GM18505 (cell line): ENCODE results near the gene CHMP6.
"Not testable (repeated sequence)": the region's sequence is repeated elsewhere in the genome, so short reads cannot be mapped to it uniquely, and the experiment has no call there.

Source experiments
- ATAC-seq: cut with Tn5 transposase; IDR thresholded peaks from one replicate; pipeline ENCODE4 v1.9.1; 2021; ENCODE audit not compliant: unreplicated experiment
- POLR2A ChIP-seq: IDR thresholded peaks from 4 replicates; pipeline ENCODE4 v1.6.1; 2011; ENCODE audit warnings: borderline replicate concordance; ENCODE audit not compliant: insufficient read depth, insufficient read length; ENCODE audit errors: extremely low read depth

CHMP6 gene

DNA sequence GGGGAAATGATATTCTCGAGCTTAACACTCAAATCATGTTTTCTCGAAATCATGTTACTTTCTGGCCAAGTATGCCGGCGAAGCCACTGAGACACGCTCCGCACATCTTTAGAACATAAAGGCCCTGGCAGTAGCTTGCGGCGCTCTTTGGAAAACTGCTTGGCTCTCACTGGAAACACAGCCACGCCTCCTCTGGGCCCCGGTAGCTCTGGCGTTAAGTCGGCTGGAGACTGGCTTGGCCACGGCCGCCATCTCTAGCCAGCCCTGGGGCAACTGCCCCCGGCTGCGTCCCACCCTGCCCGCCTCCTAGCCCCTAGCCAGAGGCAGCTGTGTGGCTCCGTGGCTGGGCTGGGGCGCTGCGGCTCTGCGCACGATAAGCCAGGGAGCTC, 34.1 kb downstream of the CHMP6 start:
- TF ChIP-seq POLR2A = no peak
- ATAC-seq = no peak

DNA sequence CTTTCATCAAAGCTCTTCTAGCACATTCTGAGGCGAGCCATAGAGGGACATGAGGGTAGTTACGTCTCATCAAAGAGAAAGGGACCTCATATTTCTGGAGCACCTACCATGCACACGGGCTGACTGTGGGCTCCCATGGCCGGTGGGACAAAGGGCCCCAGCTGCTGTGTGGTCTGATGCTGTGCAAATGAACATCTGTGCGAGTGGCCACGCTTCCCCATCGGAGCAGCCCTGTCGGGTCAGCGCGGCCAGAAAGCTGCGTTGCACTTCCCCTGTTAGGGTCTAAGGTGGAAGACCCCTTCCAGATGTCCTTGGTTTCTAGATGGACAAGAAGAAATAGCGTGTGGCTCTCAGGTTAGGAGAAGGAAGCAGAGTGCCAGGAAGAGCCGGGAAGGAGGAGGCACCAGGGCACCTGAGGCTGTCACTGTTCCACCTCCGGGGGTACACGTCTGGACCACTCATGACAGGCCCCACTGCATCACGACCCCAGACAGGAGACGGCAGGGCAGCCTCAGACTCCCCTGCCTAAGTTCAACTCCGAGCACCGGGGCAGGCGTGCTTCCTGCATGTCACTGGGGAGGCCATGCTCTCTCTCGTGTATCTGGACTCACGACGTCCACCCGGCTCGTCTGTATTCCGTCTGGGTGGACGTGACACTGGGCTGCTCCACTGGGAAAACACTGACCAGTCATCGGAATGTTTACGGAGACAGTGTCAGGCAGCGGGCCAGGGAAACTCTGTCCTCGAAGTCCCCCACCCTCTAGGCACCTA, 34.8 kb downstream of the CHMP6 start:
- TF ChIP-seq POLR2A = no peak
- ATAC-seq = no peak

DNA sequence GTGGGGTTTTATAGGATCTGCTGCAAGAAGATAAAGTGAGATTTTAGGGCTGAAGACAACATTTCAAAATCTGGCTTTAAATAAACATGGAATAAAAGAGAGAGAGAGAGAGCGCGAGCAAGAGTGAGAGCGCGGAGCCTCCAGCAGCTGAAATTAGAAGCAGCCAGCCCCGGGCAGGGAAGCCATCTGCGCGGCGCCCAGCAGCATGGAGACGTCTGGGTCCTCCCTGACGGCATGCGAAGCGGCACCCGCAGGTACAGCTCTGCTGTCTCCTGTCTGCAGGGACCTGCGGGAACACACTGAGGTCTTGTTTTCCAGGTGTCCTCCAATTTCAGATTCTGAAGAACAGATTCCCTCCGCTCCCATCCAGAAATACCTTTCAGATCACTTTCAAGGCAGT, 35.4 kb downstream of the CHMP6 start:
- no peak for ATAC-seq
- TF ChIP-seq POLR2A = no peak

DNA sequence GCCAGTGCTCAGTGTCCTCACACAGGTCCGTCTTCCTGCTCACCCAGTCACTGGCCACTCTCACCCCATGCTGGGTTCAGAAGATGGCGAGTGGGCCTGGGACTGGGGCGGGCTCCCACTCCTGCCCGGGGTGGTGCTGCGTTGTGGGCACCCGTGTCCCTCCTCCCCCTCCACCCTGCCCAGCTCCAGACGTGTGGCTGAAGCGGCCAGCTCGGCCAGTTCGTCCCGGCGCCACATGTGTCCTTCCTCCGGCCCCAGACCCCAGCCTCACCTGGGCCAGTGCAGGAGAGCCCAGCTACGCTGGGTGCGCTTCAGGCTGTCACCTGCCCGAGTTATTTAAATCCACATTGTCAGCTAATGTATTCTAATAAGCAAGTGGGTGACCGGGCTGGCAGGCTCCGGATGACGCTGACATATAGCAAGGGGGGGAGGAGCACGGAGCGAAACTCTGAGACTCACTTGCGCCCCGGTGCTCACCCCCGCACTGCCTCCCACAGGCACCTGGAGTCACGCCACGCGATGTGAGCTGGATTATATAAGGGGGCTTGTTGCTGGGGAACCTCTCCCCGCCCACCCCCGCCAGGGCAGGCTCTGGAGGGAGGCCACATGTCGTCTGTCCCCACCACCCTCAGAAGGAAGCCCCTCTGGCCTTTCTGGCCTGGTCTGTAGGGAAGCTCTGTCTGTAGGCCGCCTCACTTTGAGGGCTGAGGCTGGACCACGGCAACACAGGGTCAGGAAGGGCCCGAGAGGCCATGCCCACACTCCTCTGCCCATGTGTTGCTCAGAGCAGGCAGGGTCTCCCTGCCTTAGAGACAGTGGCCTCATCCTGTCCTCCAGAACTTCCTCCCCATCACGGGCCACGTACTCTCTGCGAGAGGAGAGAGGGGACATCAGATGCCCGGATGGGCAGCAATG, 36.2 kb downstream of the CHMP6 start:
- ATAC-seq = no peak
- TF ChIP-seq POLR2A = no peak

DNA sequence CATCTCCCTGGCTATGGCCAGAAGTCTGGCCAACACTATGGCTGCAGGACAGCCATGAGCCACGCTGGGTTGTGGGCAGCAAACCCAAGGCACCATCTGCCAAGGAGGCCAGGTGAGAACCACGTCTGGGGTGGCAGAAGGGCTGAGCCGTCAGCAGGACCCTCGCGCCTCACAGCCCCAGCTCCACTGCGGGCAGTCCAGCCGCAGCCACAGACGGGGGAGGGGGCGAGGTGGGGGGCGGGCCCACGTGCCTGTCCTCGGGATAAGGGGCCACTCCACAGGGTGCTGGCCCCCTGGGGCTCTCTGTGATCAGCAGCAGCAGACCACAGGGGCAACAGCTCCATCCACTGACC, 36.8 kb downstream of the CHMP6 start:
- no peak for TF ChIP-seq POLR2A
- no peak for ATAC-seq

DNA sequence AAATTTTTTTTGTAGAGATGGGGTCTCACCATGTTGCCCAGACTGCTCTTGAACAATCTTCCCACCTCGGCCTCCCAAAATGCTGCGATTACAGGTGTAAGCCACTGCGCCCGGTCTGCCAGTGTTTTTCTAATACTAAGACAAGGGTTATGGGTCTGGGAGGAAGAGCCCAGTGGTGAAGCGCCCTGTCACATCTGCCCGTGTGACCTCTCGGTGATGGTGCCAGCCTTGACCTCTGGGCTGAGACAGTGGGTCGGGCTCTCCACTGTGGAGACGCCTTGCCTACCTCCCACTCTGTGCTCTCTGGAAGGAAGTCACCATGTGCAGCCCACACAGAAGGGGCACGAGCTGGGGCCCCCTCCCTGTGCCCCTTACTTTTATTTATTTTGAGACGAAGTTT, 38.2 kb downstream of the CHMP6 start:
- no peak for TF ChIP-seq POLR2A
- ATAC-seq = no peak

DNA sequence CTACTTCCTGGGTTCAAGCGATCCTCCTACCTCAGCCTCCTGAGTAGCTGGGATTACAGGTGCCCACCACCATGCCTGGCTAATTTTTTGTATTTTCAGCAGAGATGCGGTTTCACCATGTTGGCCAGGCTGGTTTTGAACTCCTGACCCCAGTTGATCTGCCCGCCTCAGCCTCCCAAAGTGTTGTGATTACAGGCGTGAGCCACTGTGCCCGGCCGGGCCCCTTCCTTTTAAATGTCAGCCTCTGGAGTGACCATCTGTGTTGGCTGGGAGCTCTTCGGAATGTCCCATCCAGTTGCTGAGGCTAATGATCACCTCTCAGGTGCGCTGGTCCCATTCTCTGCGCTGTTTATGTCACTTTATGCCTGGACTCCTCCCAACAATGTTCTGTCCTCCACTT, 38.7 kb downstream of the CHMP6 start:
- not testable (repeated sequence) for ATAC-seq

DNA sequence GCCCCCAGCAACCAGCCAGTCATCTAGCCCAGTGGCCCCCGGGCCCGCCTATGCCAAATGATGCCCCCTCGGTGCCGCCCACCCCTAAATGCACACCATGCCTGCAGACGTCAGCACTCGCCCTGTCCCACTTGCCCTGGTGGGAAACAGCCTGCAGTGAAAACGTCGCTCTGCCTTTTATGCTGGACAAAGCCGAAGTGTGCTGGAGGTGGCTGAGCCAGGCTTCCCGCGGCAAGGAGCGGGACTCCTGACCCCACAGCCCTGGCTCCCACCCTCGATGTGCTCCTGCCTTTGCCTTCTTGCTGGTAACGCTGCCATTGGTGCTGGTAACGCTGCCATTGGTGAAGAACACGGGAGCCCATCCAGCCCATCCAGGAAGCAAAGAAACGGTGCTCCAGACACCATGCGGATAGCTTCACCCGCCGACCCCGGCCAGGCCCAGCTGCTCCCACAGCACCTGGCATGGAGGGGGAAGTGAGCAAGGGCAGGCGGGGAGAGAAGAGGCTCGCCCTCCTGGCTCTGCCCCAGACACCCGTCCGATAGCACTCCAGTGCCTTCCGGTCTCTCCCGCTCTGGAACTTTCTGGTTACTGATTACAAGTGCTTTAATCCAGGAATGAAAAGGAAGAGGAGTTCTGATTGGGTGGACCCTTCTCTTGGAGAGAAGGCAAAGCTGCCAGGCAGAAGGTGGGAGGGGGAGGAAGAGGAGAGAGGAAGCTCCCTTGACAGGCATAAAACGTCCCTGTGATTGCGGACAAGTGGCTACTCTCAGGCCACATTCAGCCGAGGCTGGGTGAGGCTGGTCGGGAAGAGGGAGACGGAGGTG, 39.3 kb downstream of the CHMP6 start:
- no peak for TF ChIP-seq POLR2A
- no peak for ATAC-seq

DNA sequence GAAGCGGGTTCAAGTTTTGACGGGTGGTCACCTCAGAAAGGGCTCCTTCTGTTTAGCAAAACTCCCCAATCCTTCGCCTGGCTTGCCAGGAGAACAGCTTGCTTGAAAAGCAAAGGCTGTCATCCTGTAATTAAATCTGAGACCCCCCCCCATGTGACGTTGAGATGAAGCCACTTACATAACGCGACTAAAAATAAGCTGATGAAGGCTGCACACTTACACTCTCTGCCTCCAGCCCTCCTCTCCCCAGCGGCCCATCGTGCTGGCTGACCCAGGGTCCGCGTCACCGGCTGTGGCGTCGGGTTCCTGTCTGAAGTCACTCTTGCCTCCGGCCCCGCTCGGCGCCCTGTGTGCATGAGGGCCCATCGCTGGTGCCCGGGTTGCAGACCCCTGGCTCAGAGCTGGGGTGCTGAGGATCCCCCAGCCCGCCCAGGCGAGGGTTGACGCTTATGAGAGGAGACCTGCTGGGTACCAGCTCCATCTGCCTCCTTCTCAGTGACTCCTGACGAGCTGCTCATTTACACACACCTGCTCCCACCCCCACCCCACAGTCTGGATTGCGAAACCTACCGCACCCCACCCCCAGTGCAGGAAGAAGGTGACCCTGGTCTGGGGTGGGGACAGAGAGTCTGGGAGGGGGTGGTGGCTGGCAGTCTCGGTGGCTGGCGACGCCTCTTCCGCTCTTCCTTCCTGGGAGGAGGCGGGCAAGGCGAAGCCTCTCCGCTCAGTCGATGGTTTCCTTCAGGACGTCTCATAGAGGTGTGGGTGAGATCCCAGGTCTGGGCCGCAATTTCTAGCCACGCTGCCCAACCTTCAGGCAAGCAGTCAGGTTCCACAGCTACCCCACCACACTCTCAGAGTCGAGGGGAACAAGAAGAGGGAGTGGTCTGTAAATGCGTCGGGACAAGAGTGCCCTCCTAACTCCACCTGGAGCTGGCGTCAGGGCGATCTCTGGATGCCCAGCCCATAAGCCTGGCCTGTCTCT, 40.2 kb downstream of the CHMP6 start:
- no peak for TF ChIP-seq POLR2A
- ATAC-seq = no peak

DNA sequence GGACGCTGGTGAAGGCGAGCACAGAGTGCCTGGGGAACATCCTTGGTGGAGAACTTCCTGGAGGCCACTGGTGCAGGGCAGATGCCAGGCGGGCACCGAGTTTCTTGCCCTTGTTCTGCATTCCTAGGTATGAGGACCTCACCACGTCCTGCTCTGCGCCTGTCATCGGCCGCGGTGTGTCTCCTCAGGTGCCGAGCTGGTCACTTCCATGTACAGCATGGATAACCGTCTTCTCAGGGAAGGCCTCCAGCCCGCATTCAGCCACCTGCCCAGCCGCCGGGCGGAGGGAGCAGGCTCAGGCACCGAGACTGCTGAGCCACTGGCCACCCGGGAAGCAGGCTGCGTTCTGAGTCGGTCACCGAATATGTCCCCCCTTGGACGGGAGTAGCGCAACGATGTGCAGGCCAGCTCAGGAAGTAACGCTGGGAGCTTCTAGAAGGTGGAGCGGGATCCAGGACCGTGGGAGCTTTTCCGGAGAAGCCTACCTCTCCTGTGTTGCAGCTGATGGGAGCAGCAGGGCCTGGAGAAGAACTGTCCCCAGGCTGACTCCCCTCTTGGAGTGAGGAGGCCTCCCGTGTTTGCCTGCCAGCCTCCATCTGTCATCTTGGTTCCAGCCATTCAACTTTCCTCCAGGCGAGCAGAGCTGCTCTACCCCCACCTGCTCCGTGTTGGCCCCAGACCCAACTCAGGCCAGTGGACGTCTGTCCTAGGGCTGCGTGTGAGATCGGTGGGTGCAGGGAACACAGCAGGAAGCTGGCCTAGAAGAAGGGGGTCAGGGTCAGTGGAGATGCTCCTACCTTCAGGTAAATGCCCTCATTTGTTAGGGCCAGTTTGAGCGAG, 41.2 kb downstream of the CHMP6 start:
- TF ChIP-seq POLR2A = no peak
- ATAC-seq = no peak

DNA sequence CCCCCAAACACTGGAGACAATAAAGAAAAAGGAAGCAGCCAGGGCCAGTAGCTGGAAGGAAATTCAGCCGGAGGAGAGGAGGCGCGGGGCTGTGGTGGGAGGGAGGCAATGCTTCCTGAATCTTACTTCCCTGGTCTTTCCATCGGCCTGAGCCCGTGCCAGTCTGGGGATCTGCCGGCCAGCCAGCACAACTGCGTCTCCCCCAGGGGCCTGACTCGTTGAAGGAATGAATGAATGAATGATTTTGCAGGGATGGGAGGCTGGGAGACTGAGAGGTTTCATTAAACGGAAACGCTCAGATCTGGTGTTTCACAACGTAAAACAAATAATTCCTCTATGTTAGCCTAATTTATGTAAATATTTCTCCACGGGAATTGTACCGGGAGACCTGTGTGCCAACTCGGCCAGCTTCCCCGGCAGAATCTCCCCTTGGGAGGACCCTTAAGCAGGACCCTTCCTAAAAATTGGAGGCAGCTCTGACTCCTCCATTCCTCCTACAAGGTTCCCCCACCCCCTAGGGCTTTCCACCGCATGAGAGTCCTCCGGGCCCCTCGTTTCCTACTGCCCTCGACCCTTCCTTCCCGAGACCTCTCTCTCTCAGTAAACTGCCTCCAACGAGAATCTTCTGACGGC, 42.0 kb downstream of the CHMP6 start:
- no peak for ATAC-seq
- TF ChIP-seq POLR2A = no peak
